ENCODE results near the gene KIF26B.

DNA sequence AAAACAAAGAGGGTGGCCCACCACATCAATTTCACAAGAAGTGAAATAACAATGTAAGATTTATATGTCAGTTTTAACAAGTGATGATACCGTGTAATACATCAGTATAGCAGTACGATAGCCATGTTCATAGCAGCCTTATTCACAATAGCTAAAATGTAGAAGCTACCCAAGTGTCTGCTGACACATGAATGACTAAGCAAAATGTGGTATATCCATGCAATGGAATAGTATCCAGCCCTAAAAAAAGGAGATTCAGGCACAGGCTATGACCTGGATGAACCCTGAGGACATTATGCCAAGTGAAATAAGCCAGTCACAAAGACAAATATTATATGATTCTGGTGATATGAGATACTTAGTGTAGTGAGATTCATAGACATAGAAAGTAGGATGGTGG lies 18.0 kb downstream of the KIF26B start:
- TF ChIP-seq, protein P1, sequence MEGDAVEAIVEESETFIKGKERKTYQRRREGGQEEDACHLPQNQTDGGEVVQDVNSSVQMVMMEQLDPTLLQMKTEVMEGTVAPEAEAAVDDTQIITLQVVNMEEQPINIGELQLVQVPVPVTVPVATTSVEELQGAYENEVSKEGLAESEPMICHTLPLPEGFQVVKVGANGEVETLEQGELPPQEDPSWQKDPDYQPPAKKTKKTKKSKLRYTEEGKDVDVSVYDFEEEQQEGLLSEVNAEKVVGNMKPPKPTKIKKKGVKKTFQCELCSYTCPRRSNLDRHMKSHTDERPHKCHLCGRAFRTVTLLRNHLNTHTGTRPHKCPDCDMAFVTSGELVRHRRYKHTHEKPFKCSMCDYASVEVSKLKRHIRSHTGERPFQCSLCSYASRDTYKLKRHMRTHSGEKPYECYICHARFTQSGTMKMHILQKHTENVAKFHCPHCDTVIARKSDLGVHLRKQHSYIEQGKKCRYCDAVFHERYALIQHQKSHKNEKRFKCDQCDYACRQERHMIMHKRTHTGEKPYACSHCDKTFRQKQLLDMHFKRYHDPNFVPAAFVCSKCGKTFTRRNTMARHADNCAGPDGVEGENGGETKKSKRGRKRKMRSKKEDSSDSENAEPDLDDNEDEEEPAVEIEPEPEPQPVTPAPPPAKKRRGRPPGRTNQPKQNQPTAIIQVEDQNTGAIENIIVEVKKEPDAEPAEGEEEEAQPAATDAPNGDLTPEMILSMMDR (IDR thresholded peaks at IDR 0.05), result no peak
- TF ChIP-seq POLR2A (IDR thresholded peaks at IDR 0.05), result no peak
